ENCODE results near the gene SMC5. TPM values are rescaled to one million over a fixed set of nuclear protein-coding genes. Genes with fewer than 3 reads are reported as not detected.
"Not testable (repeated sequence)": the region's sequence is repeated elsewhere in the genome, so short reads cannot be mapped to it uniquely, and the experiment has no call there.

SMC5 gene
- total RNA-seq, 1 experiment from 2014 or later = 23.9 TPM

DNA sequence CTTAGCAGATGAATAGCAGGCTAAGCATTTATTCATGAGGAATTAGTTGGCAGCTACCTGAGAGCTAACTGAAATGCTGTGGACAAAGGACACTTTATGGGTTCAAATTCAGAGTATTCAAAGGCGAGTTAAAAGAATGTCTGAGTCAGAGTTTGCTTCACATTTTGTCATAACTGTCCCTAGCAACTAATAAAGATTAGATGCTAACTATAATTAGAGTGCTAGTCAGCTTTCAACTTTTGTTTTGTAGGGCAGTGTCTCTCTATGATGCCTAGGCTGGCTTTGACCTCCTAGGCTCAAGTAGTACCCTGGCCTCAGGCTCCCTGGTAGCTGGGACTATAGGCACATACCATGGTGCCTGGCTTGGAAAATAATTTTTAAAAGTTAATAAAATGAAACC lies 4.6 kb downstream of the SMC5 start:
- no peak for DNase-seq (ENCODE audit: low read depth)

GRCh38 chr9:70278305-70278704 lies 19.5 kb downstream of the SMC5 start:
- no peak for DNase-seq (ENCODE audit: low read depth)

GRCh38 chr9:70283848-70284247 lies 25.1 kb downstream of the SMC5 start:
- DNase-seq (ENCODE audit: low read depth) = no peak

DNA sequence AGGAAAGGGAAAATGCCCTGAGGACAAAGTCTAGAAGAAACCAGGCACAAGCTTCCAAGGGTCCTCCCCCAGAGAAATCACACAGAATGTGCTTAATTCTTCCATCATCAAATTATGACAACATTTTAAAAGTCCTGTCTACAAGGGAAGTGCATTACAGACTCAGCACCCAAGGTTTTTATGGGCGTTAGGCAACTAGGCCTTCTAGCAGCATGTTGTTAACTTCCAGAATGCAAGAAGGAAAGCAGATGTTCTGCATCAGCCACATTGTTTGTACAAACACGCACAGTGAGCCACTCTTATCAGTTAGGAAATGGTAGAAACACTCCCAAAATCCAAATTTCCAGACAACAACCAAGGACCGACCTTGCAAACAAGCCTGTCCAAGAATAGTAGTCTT lies 26.5 kb downstream of the SMC5 start:
- peak; percentile 6 for DNase-seq (ENCODE audit: low read depth)

- no peak for DNase-seq (ENCODE audit: low read depth)
Measured at GRCh38 chr9:70285981-70286598, 27.3 kb downstream of the SMC5 start.

- DNase-seq (ENCODE audit: low read depth) = no peak
Measured at GRCh38 chr9:70290626-70291025, 31.8 kb downstream of the SMC5 start.

DNA sequence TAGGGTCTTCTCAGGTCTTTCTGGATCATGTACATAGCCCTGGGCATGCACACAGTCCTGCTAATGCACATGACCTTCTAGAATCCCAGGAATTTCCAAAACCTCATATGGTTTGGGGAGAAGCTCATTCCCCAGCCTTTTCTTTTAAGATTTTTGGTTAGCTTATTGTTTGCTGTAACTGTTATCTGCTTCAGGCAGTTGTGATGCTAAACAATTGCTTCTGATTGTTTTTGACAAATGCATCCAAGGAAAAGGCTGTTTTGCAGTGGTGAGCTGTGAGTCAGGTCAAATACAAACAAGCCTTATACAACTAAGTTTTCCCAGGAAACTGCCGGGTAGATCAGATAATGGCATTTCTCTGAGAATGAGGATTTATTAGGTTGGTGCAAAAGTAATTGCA lies 32.7 kb downstream of the SMC5 start:
- DNase-seq (ENCODE audit: low read depth) = peak; percentile 16

DNA sequence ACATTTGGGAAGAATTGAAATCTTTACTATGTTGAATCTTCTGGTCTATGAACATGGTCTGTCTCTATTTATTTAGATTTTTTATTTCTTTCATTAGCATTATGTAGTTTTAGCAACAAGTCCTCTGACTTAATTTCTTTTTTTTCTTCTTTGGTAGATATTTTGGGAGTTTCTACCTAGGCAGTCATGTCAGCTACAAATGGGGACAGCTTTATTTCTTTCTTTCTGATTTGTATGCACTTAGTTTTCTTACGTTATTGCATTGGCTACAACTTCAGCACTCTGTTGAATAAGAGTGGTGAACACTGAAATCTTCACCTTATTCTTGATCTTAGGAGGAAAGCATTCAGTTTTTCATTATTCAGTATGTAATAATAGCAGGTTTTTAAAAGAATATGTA lies 33.5 kb downstream of the SMC5 start:
- no peak for DNase-seq (ENCODE audit: low read depth)

- DNase-seq (ENCODE audit: low read depth) = no peak
Measured at GRCh38 chr9:70293214-70293613, 34.4 kb downstream of the SMC5 start.

- no peak for DNase-seq (ENCODE audit: low read depth)
Measured at GRCh38 chr9:70297141-70297540, 38.4 kb downstream of the SMC5 start.

DNA sequence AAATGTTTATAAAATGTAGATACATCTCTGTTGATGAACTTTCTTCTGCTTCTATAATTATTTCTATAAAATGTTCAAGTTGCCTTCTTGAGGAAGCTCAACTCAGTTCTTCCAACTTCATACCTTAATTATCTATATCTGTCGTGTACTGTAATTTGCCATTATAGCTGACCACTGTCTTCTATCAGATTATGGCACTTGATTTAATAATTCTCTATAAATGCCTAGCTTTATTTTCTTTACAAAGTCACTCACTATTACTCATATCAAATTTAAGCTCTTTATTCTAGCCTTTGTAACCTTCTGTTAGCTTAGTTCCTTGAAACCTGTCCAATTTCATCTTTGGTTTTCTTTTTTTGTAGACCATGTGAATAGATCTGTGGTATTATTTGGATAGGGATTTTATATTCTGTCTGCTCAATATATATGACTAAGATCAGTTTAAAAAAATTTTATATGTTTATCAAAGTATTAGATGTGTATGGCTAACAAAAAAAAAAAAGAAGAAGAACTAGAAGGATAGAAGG lies 39.5 kb downstream of the SMC5 start:
- DNase-seq (ENCODE audit: low read depth) = no peak

- peak; percentile 3 for DNase-seq (ENCODE audit: low read depth)
Measured at GRCh38 chr9:70303268-70303667, 44.5 kb downstream of the SMC5 start.

DNA sequence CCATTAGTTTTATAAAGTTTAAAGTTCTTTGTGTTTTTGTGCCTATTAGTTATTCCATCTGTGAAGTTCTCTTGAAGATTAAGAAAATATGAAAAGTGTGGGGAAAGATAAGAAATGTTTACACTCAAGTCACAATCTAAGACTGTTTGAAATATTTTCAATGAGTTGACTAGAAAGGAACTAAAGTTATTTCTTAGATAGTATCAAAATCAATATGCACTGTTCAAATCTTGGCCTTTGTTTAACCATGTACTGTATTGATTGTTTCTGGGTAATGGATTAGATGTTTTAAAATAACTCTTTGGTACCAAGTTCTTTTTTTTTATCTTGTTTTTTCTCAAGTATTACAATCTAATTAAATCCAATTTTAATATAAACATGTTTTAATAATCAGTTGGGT lies 46.0 kb downstream of the SMC5 start:
- DNase-seq (ENCODE audit: low read depth) = no peak

DNA sequence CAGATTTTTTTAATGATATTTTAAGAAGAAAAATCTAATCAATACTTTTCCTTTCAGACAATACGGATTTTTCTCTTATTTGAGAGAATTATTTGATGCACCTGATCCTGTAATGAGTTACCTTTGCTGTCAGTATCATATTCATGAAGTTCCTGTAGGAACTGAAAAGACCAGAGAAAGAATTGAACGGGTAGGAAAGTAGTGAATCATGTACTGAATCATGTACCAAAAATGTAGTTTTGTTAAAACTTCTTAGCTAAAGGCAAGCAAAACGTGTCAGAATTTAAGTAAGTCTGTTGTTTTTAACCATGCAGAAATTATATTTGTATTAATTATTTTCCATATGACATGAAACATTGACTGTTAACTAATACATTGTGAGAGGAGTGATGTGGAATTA lies 56.6 kb downstream of the SMC5 start:
- peak; percentile 1 for DNase-seq (ENCODE audit: low read depth)

GRCh38 chr9:70318002-70318401 lies 59.2 kb downstream of the SMC5 start:
- DNase-seq (ENCODE audit: low read depth) = no peak

DNA sequence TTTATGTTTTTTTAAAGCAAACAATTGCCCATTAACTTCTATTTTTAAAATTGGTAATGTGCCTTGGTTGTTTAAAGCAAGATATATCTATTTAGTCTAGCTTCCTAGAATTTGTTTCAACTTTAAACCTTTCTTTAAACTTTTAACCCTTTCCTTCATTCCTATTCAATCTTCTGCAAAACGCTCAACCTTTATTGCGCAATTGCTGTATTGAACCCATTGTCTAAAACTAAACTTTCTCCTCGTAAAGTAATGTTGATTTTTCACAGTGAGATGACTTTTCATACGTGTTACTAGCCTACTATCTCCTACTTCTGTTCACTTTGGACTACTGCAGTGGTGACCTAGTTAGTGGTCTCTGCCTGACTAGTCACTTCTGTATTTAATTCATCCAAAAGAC lies 63.3 kb downstream of the SMC5 start:
- no peak for DNase-seq (ENCODE audit: low read depth)

- peak; percentile 9 for DNase-seq (ENCODE audit: low read depth)
Measured at GRCh38 chr9:70324963-70325362, 66.2 kb downstream of the SMC5 start.

- not testable (repeated sequence) for DNase-seq (ENCODE audit: low read depth)
Measured at GRCh38 chr9:70328625-70329024, 69.8 kb downstream of the SMC5 start.

DNA sequence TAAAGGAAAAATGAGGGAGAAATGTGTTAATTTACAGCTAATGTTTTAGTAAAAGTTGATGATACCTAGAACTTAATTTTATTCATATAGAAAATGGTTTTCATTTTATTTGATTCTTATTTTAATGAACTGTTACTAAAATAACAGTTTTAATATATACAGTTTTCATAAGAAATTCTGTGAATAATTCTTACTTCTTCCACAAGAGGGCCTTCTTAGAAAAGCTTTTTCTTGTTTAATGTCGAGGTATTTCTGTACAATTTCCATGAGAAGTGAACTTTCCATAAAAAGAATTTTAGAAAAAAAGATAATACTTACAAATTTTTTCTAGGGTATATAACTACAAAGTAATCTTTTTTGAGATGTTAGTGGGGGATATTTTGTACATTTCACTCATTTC lies 81.8 kb downstream of the SMC5 start:
- DNase-seq (ENCODE audit: low read depth) = peak; percentile 26

DNA sequence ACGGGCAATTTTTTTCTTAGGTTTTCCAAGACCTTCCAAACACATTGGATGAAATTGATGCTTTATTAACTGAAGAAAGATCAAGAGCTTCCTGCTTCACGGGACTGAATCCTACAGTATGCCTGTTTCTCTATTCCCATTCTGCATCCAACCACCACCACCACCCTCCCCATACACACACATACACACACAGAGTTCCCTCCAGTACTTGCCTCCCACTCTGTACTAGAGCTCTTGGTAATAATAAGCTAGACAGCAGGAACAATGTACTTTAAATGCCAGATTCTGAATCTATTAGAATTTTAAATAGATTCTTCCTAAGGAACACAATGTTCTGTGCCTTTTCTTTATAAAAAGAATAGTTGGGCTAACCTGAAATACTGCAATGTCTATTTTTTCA lies 88.3 kb downstream of the SMC5 start:
- DNase-seq (ENCODE audit: low read depth) = no peak

GRCh38 chr9:70352356-70352755 lies 93.6 kb downstream of the SMC5 start:
- peak; percentile 34 for DNase-seq (ENCODE audit: low read depth)

- peak; percentile 24 for DNase-seq (ENCODE audit: low read depth)
Measured at GRCh38 chr9:70352802-70353201, 94.0 kb downstream of the SMC5 start.

DNA sequence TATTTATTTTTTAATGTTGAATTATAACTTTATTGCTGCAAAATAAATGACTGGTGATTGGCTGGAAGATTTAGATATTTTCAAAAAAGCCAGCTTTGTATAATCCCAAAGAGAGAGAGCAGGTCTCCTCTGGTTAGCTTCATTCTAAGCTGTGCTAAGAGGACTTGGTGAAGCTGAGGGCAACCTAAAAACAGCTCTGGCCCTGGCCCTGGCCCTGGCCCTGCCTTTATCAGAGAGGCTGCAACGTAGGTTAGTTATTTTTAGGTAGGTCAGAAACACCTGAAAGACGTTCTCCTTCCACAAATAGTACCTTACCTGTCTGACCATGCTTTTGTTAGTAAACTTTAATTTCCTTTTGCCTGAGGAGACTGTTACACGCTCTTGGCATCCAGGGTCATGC lies 97.0 kb downstream of the SMC5 start:
- no peak for DNase-seq (ENCODE audit: low read depth)

- peak; percentile 49 for DNase-seq (ENCODE audit: low read depth)
Measured at GRCh38 chr9:70362952-70363351, 104.2 kb downstream of the SMC5 start.

Data from RPMI7951 (cell line).